Cardiac muscle cell (in vitro differentiated cells and primary cell): Measurements from ENCODE around the gene INTS1. TPM values are rescaled to one million over a fixed set of nuclear protein-coding genes. Genes with fewer than 3 reads are reported as not detected.

Source experiments
- DNase-seq, 2 donors: peaks; one replicate each; pipeline versions ENCODE4 v3.0.0 to v3.0.0-alpha.2; 2010 to 2017; ENCODE audit warnings: low read depth in 1 of 2, low spot score in 1 of 2
- H3K27ac ChIP-seq: fragments of 200-600 bp; sonication (generic); 2 replicates; pipeline ENCODE4 v1.5.1; 2016
- H3K27me3 ChIP-seq: fragments of 200-600 bp; sonication (generic); 2 replicates; pipeline ENCODE4 v1.6.0; 2016; ENCODE audit warnings: control low read depth
- H3K36me3 ChIP-seq: fragments of 200-600 bp; sonication (generic); 2 replicates; pipeline ENCODE4 v1.5.1; 2016; ENCODE audit warnings: control low read depth
- H3K4me1 ChIP-seq: fragments of 200-600 bp; sonication (generic); 2 replicates; pipeline ENCODE4 v1.8.1; 2017; ENCODE audit warnings: low read depth, mild to moderate bottlenecking, mixed run types
- H3K4me3 ChIP-seq: fragments of 200-600 bp; sonication (generic); 2 replicates; pipeline ENCODE4 v1.5.1; 2016; ENCODE audit warnings: mild to moderate bottlenecking
- H3K9me3 ChIP-seq: fragments of 200-600 bp; sonication (generic); 2 replicates; pipeline ENCODE4 v1.5.1; 2017; ENCODE audit warnings: low read depth, mild to moderate bottlenecking, control low read depth
- polyA plus RNA-seq: library from polyadenylated mRNA; unstranded; fragments of >200 nt; fragmentation: Nextera tagmentation; extraction: Ambion mirVana; gene quantifications from 2 replicates; pipeline ENCODE4 v1.2.1, GENCODE V29; 2016
- total RNA-seq: library from RNA; depleted of rRNA; stranded (reverse); fragments of >200 nt; gene quantifications from 2 replicates; pipeline ENCODE4 v1.2.3, GENCODE V29; 2016
- TF ChIP-seq, protein P1 (sequence below): IDR thresholded peaks from 2 replicates; pipeline ENCODE4 v1.5.1; 2012; ENCODE audit warnings: low read depth, mild to moderate bottlenecking, low read length

INTS1 gene
- total and polyA plus RNA-seq, 2 experiments from 2014 or later = 54.5 to 132 TPM

DNA sequence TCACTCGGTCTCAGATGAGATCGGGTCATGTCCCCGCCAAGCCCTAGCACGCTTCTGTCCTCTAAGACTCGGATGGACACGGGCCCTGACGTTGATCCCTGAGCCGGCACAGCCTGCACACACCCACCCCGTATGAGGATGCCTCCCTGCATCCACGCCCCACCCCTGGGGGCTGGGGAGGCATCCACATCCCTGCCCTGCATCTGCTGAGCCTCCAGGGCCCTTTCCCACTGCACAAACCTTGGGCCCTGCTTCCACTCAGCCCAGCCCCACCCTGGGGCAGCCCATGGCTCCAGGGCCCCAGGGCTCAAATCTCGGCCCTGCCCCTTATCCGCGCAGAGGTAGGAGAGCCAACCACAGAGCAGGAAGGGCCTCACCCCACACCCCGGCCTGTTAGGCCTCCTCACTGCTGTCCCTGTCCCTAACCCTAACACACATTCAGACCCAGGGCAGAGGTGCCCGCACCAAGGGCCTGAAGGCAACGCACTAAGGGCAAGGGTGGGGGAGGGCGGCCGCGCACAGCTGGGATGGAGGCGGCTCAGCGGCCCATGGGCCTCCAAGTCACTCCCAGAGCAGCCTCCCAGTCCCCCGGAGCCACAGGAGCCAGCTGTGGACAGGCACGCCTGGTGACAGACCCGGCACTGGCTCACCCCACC lies 35.4 kb downstream of the INTS1 start:
- Histone ChIP-seq H3K36me3 (peaks cover 11% of the 10 kb centered on the region), H3K4me1 (peaks cover 8% of the 10 kb centered on the region), H3K27me3 (no peaks in the 10 kb centered on the region), H3K4me3 (no peak overlapping the region), H3K27ac (no peak overlapping the region), H3K9me3 (no peaks in the 10 kb centered on the region)
- TF ChIP-seq, protein P1, sequence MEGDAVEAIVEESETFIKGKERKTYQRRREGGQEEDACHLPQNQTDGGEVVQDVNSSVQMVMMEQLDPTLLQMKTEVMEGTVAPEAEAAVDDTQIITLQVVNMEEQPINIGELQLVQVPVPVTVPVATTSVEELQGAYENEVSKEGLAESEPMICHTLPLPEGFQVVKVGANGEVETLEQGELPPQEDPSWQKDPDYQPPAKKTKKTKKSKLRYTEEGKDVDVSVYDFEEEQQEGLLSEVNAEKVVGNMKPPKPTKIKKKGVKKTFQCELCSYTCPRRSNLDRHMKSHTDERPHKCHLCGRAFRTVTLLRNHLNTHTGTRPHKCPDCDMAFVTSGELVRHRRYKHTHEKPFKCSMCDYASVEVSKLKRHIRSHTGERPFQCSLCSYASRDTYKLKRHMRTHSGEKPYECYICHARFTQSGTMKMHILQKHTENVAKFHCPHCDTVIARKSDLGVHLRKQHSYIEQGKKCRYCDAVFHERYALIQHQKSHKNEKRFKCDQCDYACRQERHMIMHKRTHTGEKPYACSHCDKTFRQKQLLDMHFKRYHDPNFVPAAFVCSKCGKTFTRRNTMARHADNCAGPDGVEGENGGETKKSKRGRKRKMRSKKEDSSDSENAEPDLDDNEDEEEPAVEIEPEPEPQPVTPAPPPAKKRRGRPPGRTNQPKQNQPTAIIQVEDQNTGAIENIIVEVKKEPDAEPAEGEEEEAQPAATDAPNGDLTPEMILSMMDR = no peak
- no peak for DNase-seq

DNA sequence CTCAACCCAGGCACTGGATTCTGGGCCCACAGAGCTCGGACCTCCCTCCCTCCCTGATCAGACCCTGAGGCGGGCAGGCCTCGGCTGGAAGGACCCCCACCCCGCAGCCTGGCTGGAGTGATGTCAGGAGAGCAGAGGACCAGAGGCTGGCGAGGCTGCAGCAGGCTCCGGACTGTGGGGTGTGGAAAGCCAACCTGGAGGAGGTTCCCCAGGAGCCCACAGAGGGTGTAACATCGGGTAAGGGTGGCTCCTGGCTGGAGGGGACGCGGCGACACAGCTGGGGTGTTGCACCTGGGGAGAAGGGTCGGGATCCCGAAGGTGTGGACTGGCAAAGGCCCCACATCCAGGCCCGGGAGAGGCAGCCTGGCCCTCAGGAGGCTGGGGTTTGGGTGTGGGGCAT lies 36.0 kb downstream of the INTS1 start:
- no peak for DNase-seq
- Histone ChIP-seq H3K9me3 (no peaks in the 10 kb centered on the region), H3K36me3 (peaks cover 11% of the 10 kb centered on the region), H3K4me1 (peaks cover 8% of the 10 kb centered on the region), H3K27me3 (no peaks in the 10 kb centered on the region), H3K4me3 (no peak overlapping the region), H3K27ac (no peak overlapping the region)
- TF ChIP-seq, protein P1 = no peak

DNA sequence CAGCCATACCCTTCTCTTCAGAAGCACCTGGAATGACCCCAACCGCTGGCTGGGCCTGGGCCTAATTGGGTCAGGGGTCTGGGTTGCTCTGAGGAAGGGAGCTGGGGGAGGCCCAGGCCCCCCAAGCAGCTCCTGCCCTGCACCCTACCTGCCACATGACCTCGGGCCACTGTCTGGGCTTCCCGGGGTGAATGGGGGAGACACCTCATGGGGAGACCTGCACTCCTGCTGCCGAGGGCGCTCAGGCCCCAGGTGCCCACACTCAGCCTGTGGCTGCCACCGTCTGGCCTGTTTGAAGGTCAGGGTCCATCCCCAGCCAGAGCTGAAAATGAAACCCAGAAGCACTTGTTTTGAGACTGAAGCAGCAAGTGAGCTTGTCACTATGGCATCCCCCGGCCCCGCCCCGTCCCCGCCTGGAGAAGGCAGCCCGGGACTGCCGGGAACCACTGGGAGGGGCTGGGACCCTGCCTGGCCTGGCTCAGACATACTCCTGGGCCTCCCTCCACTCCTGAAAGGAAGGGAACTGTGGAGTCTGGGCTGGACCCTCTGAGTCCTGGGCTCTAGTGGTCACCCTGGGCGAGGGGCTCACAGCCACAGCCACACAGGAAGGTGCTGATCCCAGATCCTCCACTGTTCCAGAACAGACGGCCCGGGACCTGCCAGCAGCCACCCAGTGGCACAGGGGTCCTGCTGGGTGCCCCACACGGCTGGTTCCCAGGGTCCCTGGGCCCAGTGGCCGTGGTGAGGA lies 37.5 kb downstream of the INTS1 start:
- Histone ChIP-seq H3K4me3 (no peak overlapping the region), H3K27ac (peak overlapping the region; percentile 84), H3K36me3 (peaks cover 6% of the 10 kb centered on the region), H3K4me1 (peaks cover 8% of the 10 kb centered on the region), H3K9me3 (no peaks in the 10 kb centered on the region), H3K27me3 (no peaks in the 10 kb centered on the region)
- TF ChIP-seq, protein P1 = no peak
- peak; percentile 53 to 86 for DNase-seq

DNA sequence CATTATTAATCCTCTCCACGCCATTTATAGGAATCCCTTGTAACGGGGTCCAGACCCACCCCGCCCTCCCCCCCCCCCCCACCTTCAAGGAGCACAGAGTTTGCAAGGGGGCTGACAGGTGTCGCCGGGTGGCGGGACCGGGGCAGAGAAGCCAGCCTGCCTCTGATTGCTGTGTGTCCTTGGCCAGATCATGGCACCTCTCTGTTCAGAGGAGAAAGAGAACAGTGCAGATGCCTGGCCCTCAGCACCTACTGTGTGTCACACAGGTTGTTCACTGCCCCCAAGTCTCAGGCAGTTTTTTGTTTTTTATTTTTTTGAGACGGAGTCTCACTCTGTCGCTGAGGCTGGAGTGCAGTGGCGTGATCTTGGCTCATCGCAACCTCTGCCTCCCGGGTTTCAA lies 39.5 kb downstream of the INTS1 start:
- H3K27me3 ChIP-seq = no peaks in the 10 kb centered on the region
- H3K36me3 ChIP-seq = no peaks in the 10 kb centered on the region
- peaks cover 8% of the 10 kb centered on the region for H3K4me1 ChIP-seq
- no peak overlapping the region for H3K27ac ChIP-seq
- no peak overlapping the region for H3K4me3 ChIP-seq
- TF ChIP-seq, protein P1 = no peak
- no peaks in the 10 kb centered on the region for H3K9me3 ChIP-seq
- DNase-seq = no peak

DNA sequence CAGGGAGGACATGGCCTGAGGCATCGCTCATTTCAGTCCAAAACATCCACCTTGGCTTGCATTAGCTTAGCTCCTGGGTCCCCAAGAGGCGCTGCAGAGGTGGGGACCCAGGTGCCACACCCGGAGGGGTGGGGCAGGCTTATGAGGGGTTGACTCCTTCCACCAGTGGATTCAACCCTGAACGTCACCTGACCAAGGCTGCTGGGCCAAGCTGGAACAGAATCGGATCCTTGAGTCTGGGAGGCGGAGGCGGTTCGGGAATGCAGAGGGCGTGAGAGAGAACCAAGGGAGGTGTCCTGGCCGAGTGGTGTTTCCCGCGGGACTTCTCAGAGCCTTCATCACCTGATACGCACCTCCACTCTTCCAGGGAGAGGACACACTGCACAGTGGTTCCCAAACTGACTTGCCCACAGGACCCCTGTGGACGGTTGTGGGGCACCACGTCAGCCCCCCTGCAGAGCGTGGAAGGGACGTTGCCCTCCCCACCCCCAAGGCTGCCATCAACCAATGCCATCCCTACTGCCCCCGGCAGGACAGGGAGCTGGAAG lies 40.4 kb downstream of the INTS1 start:
- H3K27ac ChIP-seq = no peak overlapping the region
- no peaks in the 10 kb centered on the region for H3K36me3 ChIP-seq
- H3K9me3 ChIP-seq = no peaks in the 10 kb centered on the region
- no peak for DNase-seq
- no peak overlapping the region for H3K4me3 ChIP-seq
- H3K27me3 ChIP-seq = no peaks in the 10 kb centered on the region
- peaks cover 8% of the 10 kb centered on the region for H3K4me1 ChIP-seq
- TF ChIP-seq, protein P1 = no peak
